Fibroblast of mammary gland (primary cell): ENCODE results near the gene RMND5B.
A peak's percentile ranks its signal among the peaks of the same experiment; 100 is the strongest.

Source experiments
- DNase-seq: peaks from one replicate; pipeline ENCODE4 v3.0.0-alpha.2; 2010; ENCODE audit warnings: low read depth
- H3K4me3 ChIP-seq: 2 replicates; pipeline ENCODE4 v1.5.1; 2011; ENCODE audit warnings: low read depth, mild to moderate bottlenecking, low read length, moderate library complexity; ENCODE audit not compliant: control insufficient read depth
- CTCF ChIP-seq: conservative IDR thresholded peaks from 2 replicates; pipeline ENCODE4 v1.5.1; 2011; ENCODE audit warnings: low read depth, low read length, inconsistent platforms; ENCODE audit not compliant: control insufficient read depth, insufficient read depth

The RMND5B gene

GRCh38 chr5:178117923-178118701 lies 12.7 kb upstream of the RMND5B start:
- H3K4me3 ChIP-seq: no peak overlapping the region
- DNase-seq: no peak
- TF ChIP-seq CTCF: no peak

- no peak for DNase-seq
- no peak for TF ChIP-seq CTCF
- H3K4me3 ChIP-seq: no peak overlapping the region
These were observed 10.8 kb upstream of the RMND5B start for GRCh38 chr5:178119915-178120606.

- no peak overlapping the region for H3K4me3 ChIP-seq
- TF ChIP-seq CTCF: peak; percentile 34
- peak; percentile 65 for DNase-seq
These were observed 10.0 kb upstream of the RMND5B start for GRCh38 chr5:178120607-178121357.

GRCh38 chr5:178121391-178122276 lies 9.2 kb upstream of the RMND5B start:
- no peak for TF ChIP-seq CTCF
- peak; percentile 28 for DNase-seq
- no peak overlapping the region for H3K4me3 ChIP-seq

GRCh38 chr5:178122346-178122745 lies 8.5 kb upstream of the RMND5B start:
- TF ChIP-seq CTCF: no peak
- no peak overlapping the region for H3K4me3 ChIP-seq
- DNase-seq: no peak
